ENCODE data around the gene CDH13.

Gene CDH13

DNA sequence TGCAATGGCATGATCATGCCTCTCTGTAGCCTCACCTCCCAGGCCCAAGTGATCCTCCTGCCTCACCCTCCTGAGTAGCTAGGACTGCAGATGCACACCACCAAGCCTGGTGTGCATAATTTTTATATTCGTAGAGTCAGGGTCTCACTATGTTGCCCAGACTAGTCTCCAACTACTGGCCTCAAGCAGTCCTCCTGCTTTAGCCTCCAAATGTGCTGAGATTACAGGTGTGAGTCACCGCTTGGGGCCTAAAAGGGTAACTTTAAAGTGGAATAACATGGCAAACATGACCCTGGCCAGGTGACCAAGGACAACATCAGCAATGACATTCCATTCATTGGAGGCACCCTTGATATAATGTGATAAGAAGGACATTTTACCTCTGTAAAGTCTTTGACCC lies 1207.2 kb downstream of the CDH13 start:
- DNase-seq, result no peak

- no peak for DNase-seq
Observed at GRCh38 chr16:83835586-83836566, 1209.1 kb downstream of the CDH13 start.

DNA sequence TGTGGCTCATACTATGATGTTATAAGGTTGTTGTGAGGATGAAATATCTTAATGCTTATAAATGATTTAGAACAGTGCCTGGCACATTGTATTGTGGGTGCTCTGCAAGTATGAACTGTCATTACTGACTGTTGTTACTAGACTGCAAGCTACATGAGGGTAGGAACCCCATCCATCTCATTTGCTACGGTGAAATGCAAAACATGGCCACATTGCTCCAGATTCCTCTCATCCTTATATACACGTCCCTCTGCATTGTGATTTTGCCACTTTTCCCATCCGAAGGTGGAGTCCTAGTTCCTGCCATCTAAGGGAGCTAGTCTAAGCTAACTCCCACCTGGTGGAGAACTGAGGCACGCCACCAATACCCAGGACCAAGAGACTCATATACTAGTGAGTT lies 1210.8 kb downstream of the CDH13 start:
- no peak for DNase-seq

DNA sequence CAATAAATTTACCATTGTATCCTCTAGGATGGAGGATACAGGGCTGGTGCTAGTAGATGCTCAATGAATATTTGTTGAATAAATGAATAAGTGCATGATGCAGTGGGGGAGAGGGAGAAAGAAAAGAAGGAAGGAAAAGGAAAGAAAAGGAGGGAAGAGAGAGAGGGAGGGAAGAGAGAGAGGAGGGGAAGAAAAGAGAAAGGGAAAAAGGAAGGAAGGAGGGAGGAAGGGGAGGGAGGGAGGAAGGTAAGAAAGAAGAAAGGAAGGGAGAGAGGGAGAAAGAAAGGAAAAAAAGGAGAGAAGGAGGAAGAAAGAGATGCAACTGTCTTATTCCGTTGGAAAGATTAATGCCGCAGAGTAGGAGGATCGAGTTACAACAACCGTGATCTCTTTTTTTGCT lies 1211.4 kb downstream of the CDH13 start:
- no peak for DNase-seq

DNA sequence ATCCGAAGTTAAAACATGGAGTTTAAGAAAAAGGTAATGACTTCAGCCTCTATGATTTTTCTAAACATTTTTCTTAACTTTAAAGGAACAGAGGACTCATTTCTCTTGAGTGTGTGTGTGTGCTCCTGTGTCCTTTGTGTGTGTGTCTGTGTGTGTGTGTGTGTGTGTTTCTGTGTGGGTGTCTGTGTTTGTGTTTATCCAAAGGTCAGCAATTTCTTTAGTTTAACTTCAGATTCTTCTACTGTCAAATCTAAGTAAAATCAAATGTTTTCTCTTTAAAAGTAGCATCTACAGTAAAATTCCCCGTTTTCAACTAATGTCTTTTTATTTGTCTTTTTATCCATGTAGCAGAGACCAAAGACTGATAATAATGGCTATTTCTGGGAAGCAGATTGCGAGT lies 1212.8 kb downstream of the CDH13 start:
- DNase-seq, result no peak

DNA sequence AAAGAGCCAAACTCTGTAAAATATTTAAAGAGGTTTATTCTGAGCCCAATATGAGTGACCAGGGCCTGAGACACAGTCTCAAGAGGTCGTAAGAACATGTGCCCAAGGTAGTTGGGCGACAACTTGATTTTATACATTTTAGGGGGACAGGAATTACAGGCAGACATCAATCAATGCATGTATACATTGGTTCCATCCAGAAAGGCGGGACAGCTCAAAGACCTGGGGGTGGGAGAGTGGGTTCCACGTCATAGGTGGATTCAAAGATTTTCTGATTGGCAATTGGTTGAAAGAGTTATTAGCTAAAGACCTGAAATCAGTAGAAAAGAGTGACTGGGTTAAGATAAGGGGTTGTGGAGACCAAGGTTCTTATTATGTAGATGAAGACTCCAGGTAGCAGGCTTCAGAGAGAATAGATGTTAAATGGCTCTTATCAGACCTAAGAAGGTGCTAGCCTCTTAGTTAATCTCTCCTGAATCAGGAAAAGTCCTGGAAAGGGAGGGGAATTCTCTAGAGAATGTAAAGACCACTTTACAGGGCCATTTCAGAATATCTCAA lies 1213.4 kb downstream of the CDH13 start:
- DNase-seq, result no peak

DNA sequence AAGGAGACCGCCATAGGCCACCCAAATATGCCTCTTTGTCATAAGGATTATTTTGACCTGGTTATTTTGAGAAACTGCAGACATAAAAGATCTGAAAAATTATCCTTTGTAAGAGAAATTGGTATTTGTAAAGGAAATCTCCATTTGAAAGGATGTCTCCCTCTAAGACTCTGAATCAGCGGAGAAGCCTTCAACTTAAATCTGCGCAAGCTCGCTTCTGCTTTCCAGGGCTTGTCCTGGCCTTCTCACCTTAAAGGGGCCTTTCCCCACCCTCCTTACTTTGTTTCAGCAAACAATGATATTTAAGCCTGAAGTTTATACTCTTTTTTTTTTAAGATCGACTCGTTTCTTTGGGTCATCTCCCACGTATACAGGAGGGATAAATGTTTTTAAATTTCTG lies 1215.5 kb downstream of the CDH13 start:
- DNase-seq, result no peak

- no peak for DNase-seq
Observed at GRCh38 chr16:83842756-83843507, 1216.2 kb downstream of the CDH13 start.

- no peak for DNase-seq
Observed at GRCh38 chr16:83843657-83844056, 1216.9 kb downstream of the CDH13 start.

- DNase-seq, result no peak
Observed at GRCh38 chr16:83845263-83845662, 1218.5 kb downstream of the CDH13 start.

- no peak for DNase-seq
Observed at GRCh38 chr16:83847371-83848225, 1220.8 kb downstream of the CDH13 start.

DNA sequence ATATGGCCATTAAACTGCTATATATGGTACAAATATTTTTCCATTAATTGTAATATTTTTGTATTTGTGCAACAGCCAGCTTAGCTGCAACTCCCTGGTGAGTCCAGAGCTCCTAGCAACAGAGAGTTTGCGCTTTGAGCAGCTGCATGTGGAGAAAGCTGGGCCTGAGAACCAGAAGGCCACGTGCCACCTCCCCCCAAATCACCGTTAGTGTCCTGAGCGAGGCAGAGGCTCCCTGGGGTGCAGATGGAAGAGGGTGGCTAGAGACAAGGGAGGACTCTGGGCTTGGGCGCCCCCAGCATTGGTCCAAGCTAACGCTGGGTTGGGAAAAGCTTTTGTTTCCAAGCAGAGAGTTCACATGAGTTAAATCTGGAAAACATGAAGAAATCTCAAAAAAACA lies 1222.7 kb downstream of the CDH13 start:
- DNase-seq, result no peak
